ENCODE measurements around the gene P3H1.

GRCh38 chr1:42797979-42798378, 31.2 kb upstream of the P3H1 start:
- TF ChIP-seq MXI1 (IDR thresholded peaks at IDR 0.05; ENCODE audit: low read depth, low read length): no peak
- TF ChIP-seq CTCF (IDR thresholded peaks at IDR 0.05): no peak
- no peak for TF ChIP-seq REST (IDR thresholded peaks at IDR 0.05; ENCODE audit: low read depth, low read length)
- no peak for TF ChIP-seq POLR2AphosphoS5 (IDR thresholded peaks at IDR 0.05; ENCODE audit: low read depth, low read length)
- no peak for TF ChIP-seq SIN3A (IDR thresholded peaks at IDR 0.05; ENCODE audit: borderline replicate concordance, low read depth, low read length)
- no peak for TF ChIP-seq MAX (IDR thresholded peaks at IDR 0.05; ENCODE audit: low read depth)
- TF ChIP-seq CHD2 (IDR thresholded peaks at IDR 0.05; ENCODE audit: low read length, partially characterized antibody): no peak
- TF ChIP-seq USF2 (IDR thresholded peaks at IDR 0.05; ENCODE audit: borderline replicate concordance, low read depth, low read length): no peak
- TF ChIP-seq NFIC (IDR thresholded peaks at IDR 0.05; ENCODE audit: borderline replicate concordance): no peak
- TF ChIP-seq USF1 (IDR thresholded peaks at IDR 0.05; ENCODE audit: borderline replicate concordance, low read depth): no peak

Data from SK-N-SH (cell line).